Skeletal muscle satellite cell (primary cell): ENCODE measurements around the gene CCDC112.

Experiments
- H3K27me3 ChIP-seq: 2 replicates; pipeline ENCODE4 v1.7.0; 2013; ENCODE audit warnings: low read length; ENCODE audit not compliant: control insufficient read depth, insufficient read depth
- H3K36me3 ChIP-seq: 2 replicates; pipeline ENCODE4 v1.7.0; 2013; ENCODE audit warnings: mild to moderate bottlenecking, control low read depth, low read length; ENCODE audit not compliant: insufficient read depth
- H3K4me1 ChIP-seq: 2 replicates; pipeline ENCODE4 v1.7.0; 2013; ENCODE audit warnings: low read length; ENCODE audit not compliant: control insufficient read depth, insufficient read depth
- H3K4me2 ChIP-seq: 2 replicates; pipeline ENCODE4 v1.7.0; 2013; ENCODE audit warnings: mild to moderate bottlenecking, low read length
- H3K4me3 ChIP-seq: 2 replicates; pipeline ENCODE4 v1.7.0; 2013; ENCODE audit warnings: low read length
- H3K9ac ChIP-seq: 2 replicates; pipeline ENCODE4 v1.7.0; 2013; ENCODE audit warnings: mild to moderate bottlenecking, low read depth, low read length, moderate library complexity
- H3K9me3 ChIP-seq: replicated peaks from 2 replicates; pipeline ENCODE4 v1.7.0; 2013; ENCODE audit warnings: mild to moderate bottlenecking, control low read depth, low read length

CCDC112 gene

DNA sequence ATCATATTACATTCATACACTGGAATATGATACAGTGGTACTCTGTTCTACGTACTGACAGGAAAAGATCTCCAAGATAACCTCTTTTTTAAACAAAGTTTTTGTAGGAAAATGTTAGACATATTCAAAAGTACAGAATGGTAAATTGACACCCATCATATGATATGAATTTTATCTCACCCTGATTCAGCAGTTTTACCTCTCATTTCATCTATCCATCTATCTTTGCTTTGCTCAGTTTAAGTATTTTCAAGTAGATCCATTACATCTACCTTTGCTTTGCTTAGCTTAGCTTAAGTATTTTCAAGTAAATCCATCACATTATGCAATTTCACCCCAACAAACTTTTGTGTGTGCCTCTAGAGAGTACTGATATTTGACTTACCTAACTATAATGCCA is 14.3 kb downstream of the CCDC112 start:
- H3K4me2 ChIP-seq: no peak overlapping the region
- H3K9ac ChIP-seq: no peak overlapping the region
- no peaks in the 10 kb centered on the region for H3K36me3 ChIP-seq
- H3K9me3 ChIP-seq: no peaks in the 10 kb centered on the region
- no peaks in the 10 kb centered on the region for H3K4me1 ChIP-seq
- no peak overlapping the region for H3K4me3 ChIP-seq
- no peaks in the 10 kb centered on the region for H3K27me3 ChIP-seq

DNA sequence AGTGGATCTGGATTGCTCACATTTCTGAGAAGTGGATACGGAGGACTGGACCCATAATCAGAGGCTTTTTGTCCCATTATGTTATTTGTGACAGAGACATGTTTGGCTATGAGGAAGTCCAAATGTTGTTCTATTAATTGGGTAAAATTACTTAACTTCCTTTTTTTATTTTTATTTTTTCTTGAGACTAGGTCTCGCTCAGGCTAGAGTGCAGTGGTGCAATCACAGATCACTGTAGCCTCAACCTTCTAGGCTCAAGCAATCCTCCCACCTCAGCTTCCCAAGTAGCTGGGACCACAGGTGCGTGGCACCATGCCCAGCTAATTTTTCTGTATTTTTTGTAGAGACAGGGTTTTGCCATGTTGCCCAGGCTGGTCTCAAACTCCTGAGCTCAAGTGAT is 21.9 kb downstream of the CCDC112 start:
- Histone ChIP-seq H3K4me1 (no peaks in the 10 kb centered on the region), H3K36me3 (peaks cover 4% of the 10 kb centered on the region), H3K4me2 (no peak overlapping the region), H3K4me3 (no peak overlapping the region), H3K27me3 (no peaks in the 10 kb centered on the region), H3K9ac (no peak overlapping the region), H3K9me3 (no peaks in the 10 kb centered on the region)

DNA sequence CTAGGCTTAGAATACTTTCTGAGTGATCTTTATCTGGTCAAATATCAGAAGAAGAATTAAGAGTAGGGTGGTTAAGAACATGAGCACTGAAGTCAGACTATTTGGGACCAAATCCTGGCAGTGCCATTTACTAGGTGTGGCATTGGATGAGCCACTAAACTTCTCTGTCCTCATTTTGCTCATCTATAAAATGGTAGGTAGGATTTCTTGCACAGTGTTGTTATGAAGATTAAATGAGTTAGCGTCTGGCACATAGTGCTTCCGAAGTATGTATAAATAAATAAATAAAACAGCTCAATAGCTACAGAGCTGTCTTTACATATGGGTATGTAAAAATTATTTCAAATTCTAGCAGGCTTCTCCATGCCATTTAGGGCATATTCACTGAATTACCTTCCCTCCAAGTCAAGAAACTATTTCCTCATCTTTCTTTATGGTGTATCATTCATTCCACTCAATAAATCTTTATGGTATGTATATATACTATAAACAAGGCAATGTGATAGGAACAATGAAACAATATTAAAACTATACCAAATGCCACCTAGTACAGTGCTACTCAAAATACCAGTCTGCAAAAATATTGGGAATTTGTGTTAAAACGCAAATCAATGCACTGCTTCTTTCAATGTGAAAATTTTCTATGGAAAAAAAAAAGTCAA is 24.0 kb downstream of the CCDC112 start:
- no peak overlapping the region for H3K4me2 ChIP-seq
- no peaks in the 10 kb centered on the region for H3K27me3 ChIP-seq
- H3K9ac ChIP-seq: no peak overlapping the region
- no peak overlapping the region for H3K4me3 ChIP-seq
- H3K9me3 ChIP-seq: no peaks in the 10 kb centered on the region
- peaks cover 4% of the 10 kb centered on the region for H3K36me3 ChIP-seq
- H3K4me1 ChIP-seq: peaks cover 7% of the 10 kb centered on the region

DNA sequence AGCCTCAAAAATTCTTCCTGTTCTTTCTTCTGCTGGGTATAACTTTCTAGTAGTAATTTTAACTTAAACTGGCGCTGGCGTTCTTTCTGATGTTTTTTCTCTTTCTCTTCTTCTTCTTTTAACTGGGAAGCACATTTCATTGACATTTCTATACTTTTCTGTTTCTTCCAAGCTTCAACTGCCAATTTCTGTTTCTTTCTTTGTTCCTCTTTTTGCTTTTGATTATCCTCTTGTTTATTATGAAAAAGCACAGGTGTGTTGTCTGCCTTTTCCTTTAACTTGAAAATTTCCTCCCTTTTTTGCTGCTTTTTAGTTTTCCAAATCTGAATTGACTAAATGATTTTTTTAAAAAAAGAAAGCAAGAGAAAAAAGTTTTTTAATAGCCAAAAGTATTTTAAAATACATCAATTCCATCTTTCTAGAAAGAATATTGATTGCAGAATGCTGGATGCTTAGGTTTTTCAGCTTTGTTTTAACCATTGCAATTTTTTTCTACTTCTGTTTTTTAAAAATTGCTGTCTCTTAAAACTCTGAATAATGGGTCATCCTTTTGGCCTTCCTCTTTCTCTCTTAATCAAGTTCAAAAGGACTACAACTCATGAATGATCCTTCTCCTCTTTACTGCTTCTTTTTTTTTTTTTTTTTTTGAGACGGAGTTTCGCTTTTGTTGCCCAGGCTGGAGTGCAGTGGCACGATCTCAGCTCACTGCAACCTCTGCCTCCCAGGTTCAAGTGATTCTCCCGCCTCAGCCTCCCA is 25.0 kb downstream of the CCDC112 start:
- peaks cover 7% of the 10 kb centered on the region for H3K4me1 ChIP-seq
- H3K27me3 ChIP-seq: no peaks in the 10 kb centered on the region
- H3K4me2 ChIP-seq: no peak overlapping the region
- H3K36me3 ChIP-seq: peaks cover 4% of the 10 kb centered on the region
- no peaks in the 10 kb centered on the region for H3K9me3 ChIP-seq
- no peak overlapping the region for H3K4me3 ChIP-seq
- H3K9ac ChIP-seq: no peak overlapping the region

DNA sequence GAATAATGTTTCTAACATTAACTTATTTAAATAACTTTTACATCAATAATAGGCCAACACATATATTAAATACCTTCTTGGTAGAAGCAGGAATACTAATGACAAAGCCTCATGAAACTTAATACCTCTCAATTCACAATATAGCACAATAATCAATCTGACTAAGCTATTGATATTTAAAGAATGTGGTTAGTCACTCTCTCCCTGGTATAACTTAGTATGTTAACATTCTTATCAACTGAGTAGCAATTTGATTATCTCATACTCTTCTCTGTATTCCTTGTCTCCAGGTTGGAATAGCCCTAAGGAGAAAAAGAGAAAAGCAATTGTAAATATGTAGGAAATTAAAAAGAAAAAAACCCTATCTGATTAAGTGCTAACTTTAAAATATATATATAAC is 28.8 kb downstream of the CCDC112 start:
- Histone ChIP-seq H3K9ac (peak overlapping the region; percentile 4), H3K27me3 (no peaks in the 10 kb centered on the region), H3K4me2 (no peak overlapping the region), H3K9me3 (no peaks in the 10 kb centered on the region), H3K36me3 (no peaks in the 10 kb centered on the region), H3K4me3 (no peak overlapping the region), H3K4me1 (peaks cover 13% of the 10 kb centered on the region)

DNA sequence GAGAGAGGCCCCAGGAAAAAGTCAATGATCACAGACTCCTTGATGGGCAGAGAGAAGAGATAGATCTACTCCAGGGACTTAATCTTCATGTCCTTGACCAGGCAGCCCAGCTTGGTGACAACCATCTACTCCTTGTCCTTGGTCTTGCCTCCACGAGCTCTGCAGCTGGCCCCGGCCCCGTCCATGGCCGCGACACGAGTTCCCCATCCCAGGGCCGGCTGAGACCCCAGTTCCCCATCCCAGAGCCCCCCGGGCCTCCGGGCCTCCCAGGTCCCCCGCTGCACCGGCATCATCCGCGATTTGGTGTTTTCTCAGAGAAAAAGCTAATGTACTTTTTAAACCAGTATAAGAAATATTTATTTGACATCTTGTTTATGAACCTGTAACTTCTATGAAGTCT is 31.2 kb downstream of the CCDC112 start:
- Histone ChIP-seq H3K4me2 (no peak overlapping the region), H3K4me1 (peaks cover 29% of the 10 kb centered on the region), H3K9ac (no peak overlapping the region), H3K9me3 (no peaks in the 10 kb centered on the region), H3K36me3 (no peaks in the 10 kb centered on the region), H3K27me3 (no peaks in the 10 kb centered on the region), H3K4me3 (no peak overlapping the region)

DNA sequence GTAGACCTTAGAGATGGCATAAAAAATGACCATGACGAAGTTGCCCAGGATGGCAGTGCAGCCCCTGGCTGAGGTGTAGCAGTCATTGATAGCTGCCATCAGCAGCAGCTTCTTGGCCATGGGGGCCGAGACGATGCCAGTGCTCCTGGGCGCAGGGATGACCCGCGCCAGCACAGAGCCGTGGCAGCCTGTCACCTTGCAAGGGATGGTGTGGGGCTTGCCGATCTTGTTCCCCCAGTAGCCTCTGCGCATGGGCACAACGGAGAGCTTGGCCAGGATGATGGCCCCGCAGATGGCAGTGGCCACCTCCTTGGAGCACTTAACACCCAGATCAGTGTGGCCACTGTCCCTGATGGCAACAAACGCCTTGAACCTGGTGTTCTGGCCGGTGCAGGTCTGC is 31.7 kb downstream of the CCDC112 start:
- Histone ChIP-seq H3K4me1 (peaks cover 31% of the 10 kb centered on the region), H3K4me2 (no peak overlapping the region), H3K27me3 (no peaks in the 10 kb centered on the region), H3K9ac (no peak overlapping the region), H3K4me3 (no peak overlapping the region), H3K36me3 (no peaks in the 10 kb centered on the region), H3K9me3 (no peaks in the 10 kb centered on the region)

DNA sequence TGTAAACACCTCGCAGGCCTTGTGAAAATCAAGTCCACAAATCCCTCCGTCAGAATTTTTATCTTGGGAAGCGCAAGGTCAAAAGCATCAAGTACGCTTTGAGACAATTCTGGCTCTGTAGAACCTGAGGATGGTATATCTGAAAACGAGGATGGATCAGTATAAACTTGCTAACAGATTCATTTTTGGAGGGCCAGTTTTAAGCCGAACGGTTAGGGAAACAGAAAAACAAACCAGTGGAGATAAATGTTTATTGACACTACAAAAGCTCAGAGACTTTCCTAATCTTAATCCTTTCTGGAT is 33.4 kb downstream of the CCDC112 start:
- Histone ChIP-seq H3K4me3 (peak overlapping the region; percentile 93), H3K9me3 (no peaks in the 10 kb centered on the region), H3K27me3 (no peaks in the 10 kb centered on the region), H3K36me3 (no peaks in the 10 kb centered on the region), H3K4me2 (peak overlapping the region; percentile 92), H3K4me1 (peaks cover 38% of the 10 kb centered on the region), H3K9ac (peak overlapping the region; percentile 93)

DNA sequence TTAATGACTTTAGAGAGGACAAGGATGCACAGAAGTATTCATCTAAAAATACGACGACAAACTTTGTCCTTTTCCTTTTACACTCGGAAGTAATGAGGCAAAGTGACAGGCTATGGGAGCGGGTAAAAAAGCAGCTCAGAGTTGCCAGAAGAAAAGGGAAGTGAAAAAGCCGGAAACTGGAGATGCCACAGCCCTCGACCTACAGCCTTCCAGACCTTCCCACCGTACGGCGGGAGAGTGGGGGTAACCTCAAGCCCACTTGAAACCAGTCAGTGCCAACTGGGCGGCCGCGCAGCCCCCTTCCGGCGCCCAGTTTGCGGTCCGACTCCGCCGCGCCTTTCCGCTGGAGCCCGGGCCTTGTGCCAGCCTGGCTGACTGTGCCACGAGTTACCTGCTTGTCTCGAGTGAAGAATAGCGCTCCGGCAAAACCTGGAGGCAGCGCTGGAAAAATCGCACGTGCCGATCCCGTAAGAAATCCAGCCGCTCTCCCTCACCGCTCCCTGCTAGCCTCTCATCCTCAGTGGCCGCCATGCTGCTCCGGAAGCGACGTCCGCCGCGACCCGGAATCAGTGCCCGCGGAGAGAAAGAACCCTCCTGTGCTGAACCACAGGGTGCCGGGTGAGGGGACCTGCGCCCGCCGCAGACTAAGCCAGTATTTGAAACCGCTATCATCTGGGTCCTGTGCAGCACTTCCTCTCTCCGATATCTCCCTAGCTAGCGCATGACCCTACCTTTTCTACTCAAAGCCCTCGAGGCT is 34.0 kb downstream of the CCDC112 start, which contains the start of gene PGGT1B:
TSS of gene PGGT1B (minus strand) at position 557 of the 757 bp plus-strand sequence. CDS start at position 531, 26 bp downstream.
- Histone ChIP-seq H3K4me1 (peaks cover 35% of the 10 kb centered on the region), H3K4me3 (peak within 1 kb of the TSS; percentile 93), H3K4me2 (peak within 1 kb of the TSS; percentile 92), H3K9me3 (no peaks in the 10 kb centered on the region), H3K27me3 (no peaks in the 10 kb centered on the region), H3K36me3 (no peaks in the 10 kb centered on the region), H3K9ac (peak within 1 kb of the TSS; percentile 93)

DNA sequence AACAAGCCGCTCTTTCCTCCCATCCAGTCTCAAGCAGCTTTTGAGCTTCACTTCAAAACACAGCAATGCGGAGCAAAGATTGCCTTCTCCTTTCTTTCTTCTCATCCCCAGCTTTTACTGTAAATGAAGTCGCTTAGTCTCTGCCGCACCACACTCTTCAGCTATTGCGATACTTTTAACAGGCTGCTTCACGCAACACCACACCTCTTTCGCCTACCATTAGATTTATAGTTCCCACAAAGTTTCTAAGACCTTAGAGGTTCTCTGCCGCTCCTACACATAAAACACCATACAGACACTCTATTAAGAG is 34.5 kb downstream of the CCDC112 start:
- H3K4me1 ChIP-seq: peaks cover 35% of the 10 kb centered on the region
- peak overlapping the region; percentile 93 for H3K9ac ChIP-seq
- H3K4me3 ChIP-seq: peak overlapping the region; percentile 93
- no peaks in the 10 kb centered on the region for H3K36me3 ChIP-seq
- peak overlapping the region; percentile 92 for H3K4me2 ChIP-seq
- H3K9me3 ChIP-seq: no peaks in the 10 kb centered on the region
- no peaks in the 10 kb centered on the region for H3K27me3 ChIP-seq

DNA sequence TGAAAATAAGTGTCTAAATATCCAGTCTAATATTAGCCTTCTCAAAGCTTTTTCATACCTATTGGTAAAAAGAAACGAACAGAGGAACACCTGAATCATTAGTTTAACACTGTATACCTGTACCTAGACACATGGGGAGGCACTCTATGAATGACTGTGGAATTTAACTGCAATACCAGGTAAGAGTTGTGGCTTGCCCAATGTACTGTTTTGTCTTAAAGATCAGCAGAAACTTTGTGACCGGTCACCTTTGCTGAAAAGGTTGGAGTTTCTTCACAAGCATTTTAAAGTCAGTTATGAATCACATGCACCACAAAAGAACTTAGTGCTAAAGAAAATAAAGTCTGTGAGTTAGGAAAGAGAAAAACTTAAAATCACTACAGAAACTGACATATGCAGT is 36.2 kb downstream of the CCDC112 start:
- Histone ChIP-seq H3K27me3 (no peaks in the 10 kb centered on the region), H3K9ac (no peak overlapping the region), H3K4me1 (peaks cover 35% of the 10 kb centered on the region), H3K36me3 (no peaks in the 10 kb centered on the region), H3K9me3 (no peaks in the 10 kb centered on the region), H3K4me2 (peak overlapping the region; percentile 92), H3K4me3 (no peak overlapping the region)
